ENCODE measurements around the gene ZFP69. TPM values are rescaled to one million over a fixed set of nuclear protein-coding genes. Genes with fewer than 3 reads are reported as not detected.
A peak's percentile ranks its signal among the peaks of the same experiment; 100 is the strongest.

The ZFP69 gene
- total RNA-seq, 1 donor from 2014 or later: 3.0 TPM

DNA sequence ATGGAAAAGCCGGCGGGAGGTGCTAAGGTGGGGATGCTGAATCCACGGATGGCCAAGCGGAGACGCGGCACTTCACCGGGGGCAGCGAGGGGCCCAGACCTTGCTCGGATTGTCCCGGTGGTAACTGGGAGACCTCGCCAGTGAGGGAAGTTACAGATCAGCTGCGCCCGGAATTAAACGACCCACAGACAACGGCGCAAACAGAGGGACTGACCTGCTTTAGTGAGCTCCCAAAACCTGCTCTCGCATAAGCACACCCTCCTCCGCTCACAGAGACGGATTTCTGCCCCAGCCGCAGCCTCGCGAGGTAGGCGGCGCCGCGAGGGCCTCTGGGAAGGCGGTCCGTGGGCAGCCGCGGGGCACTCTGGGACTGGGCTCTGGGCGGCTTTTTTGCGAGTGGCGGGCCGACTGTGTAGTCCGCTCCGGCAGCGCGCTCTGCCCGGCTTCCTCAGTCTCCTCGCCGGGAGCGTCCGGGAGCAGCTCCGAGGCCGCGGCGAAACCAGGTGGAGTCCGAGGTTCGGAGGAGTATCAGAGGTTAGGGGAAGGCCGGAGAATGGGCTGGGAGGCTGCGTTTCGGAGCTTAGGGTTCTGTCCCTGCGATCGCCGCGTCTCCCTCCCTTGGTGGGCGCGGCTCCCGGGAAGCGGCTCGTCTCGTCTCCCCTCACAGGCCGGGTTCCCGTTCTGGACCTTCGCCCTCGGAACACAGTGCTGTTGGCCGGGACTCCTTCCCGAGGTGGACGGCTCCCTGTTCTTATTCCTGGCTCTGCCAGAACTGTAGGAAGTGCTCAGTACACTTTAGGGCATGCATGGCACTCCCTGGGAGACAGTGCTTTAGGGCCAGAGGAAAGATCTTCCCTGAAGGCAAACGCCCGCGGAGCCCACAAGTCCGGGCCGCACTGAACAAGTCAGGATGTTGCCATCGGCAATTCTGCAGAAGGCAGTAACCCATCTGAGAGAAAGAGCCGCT lies 31.6 kb downstream of the ZFP69 start, which contains the start of gene EXO5:
Gene EXO5, plus strand, starts transcription at position 393 of the 967 bp plus-strand sequence. CDS start 5,778 bp downstream, outside the sequence.
- DNase-seq (ENCODE audit: low spot score): peak; percentile 95

DNA sequence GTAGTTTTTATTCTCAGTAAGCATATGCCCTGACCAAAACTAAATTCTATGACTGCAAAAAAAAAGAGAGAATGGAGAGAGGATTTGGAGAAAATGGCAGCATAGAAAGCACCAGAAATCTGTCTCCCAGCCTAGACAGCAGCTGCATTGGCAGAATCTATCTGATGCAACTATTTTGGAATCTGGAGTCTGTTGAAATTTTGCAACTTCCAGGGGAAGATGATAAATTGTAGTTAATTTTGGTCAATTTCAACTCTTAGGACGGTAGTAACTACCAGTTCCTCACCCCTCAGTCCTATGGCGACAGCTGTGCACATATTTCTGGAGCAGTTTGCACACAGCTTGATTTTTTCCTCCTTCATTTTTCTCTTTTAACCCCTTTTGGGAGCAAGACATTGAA lies 42.4 kb downstream of the ZFP69 start:
- DNase-seq (ENCODE audit: low spot score): no peak

DNA sequence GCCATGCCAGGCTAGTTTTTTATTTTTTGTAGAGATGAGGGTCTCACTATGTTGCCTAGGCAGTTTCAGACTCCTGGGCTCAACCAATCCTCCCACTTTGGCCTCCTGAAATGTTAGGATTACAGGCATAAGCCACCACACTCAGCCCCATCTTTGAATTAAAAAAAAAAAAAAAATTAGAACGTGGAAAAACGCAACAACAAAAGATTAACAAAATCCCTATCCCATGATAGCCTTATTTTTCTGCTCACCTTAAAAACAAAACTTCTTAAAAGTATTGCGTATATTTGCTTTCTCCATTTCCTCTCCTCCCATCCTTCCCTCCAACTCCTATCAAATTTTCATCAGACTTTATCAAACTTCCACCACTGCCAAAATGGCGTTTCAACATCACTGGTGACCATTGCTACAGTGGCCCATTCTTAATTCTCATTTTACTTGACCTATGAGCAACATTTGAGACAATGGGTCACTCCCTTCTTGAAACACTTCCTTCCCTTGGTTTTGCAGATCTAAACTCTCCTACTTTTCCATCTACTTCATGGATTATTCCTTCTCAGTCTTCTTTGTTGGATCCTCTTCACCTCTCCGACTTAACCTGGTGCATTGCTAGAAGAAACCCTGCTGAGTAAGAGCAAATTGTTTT lies 53.8 kb downstream of the ZFP69 start:
- no peak for DNase-seq (ENCODE audit: low spot score)

DNA sequence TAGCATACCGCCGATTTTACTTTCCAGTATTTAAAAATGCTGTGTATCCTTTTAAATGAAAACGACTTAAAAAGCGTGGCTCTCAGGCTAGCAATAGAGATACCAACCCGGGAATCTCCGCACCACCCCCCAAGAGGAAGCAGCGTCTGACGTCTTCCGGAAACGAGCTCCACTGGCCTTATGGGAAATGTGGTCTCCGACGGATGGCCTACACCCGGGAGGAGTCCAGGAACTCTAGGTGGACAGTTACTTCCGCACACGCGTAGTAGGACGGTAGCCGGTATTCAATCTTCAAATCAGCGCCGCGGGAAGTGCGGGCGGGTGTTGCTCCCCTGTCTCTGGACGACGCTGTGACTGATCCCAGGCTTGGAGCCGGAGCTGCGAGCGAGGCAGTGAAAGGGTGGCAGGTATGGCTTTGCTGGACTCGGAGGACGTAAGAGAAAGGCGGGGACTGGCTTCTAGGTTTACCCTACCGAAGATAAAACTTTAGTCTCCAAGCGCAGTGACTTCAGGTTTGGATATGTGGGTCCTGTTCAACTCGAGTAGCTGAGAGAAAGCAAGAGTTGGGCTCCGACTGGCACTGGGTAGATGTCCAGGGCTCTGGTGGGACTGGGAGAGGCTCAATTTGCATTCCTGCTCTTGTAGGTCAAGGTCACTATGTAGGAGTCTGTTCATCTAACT lies 54.4 kb downstream of the ZFP69 start, which contains the start of gene ZNF684:
Gene ZNF684, plus strand, starts transcription at position 257 of the 681 bp plus-strand sequence. CDS start 1,530 bp downstream, outside the sequence.
- peak; percentile 91 for DNase-seq (ENCODE audit: low spot score)

DNA sequence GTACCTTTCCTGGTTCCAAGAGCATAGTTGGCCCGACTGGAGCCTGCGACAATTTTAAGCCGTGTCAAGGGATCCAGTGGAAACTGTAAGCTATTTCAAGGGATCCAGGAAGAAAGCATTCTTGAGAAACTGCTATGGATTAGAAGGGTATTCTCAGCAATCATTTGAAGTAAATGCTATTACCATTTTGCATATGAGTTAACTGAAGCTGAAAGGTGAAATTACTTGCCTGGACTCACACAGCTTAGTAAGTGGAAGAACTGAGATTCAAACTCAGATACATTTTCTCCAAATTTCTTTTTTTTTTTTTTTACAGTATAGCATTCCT lies 54.9 kb downstream of the ZFP69 start:
- DNase-seq (ENCODE audit: low spot score): no peak

DNA sequence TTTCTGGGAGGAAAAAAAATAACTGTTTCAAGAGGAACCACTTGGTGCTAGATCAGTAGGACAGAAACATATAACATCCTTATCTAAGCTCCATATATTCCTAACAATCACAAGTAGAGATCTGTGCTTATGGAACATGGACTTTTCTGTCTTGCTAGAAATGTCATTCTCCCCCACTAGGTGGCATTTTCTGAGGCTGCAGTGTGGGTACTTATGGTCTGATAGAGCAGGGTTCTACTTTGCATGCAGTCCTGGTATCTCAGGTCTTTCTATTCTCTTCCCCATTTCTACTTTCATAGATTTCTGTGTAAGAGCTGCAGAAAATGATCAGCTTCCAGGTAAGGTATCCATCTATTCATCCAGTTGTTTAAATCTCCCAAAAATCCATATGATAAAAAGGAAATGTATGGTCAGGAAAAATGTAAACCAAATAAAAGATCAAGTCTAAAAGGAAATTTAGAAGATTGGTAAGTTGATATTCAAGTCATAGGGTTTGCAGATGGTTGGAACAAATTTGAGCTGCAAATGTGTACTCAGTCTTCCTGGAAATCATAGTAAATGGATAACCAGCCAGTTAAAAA lies 55.8 kb downstream of the ZFP69 start:
- DNase-seq (ENCODE audit: low spot score): no peak

DNA sequence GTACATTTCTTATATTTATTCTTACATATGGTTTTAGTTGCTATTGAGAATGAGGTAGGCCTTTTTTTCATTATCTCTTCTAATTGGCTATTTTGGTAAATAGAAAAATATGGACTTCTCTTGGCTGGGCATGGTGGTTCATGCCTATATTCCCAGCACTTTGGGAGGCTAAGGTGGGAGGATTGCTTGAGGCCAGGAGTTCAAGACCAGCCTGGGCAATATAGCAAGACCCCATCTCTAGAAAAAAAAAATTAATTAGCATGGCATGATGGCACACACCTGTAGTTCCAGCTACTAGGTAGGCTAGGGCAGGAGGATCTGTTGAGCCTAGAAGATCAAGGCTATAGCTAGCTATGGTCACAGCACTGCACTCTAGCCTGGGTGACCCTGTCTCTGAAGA lies 57.5 kb downstream of the ZFP69 start:
- DNase-seq (ENCODE audit: low spot score): no peak

DNA sequence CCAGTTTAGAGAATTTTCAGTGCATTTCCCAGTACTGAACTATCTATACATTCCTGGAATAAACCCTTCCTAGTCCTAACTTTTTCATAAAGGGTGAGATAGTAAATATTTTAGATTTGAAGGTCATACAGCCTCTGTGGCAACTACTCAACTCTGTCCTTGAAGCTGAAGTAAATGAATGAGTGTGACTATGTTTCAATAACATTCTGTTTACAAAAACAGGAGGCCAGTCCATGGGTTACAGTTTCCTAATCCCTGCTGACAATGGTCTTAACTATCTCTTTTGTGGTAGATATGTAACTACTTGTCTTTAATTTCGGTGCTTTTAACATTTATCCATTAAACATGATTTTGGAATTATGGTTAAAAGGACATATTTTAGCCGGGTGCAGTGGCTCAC lies 58.6 kb downstream of the ZFP69 start:
- no peak for DNase-seq (ENCODE audit: low spot score)

DNA sequence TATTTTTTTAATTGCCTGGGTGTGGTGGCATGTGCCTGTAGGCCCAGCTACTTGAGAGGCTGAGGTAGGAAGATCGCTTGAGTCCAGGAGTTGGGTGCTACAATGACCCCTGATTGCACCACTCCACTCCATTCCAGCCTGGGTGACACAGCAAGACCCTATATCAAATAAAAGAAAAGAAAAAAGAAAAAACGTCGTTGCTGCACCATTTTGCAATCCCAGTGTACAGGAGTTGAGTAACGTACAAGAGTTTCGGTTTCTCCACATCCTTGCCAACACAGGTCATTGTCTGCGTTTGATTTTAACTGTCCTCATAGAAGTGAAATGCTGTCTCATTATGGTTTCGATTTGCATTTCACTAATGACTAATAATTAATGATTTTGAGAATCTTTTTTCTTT lies 62.2 kb downstream of the ZFP69 start:
- DNase-seq (ENCODE audit: low spot score): no peak

Other genes with a start within 250 kb of the ZFP69 start
- not detected for gene TMCO2, start 229.4 kb upstream of the ZFP69 start, total RNA-seq
- 41.3 TPM for gene ZMPSTE24, start 219.1 kb upstream of the ZFP69 start, total RNA-seq
- gene COL9A2, start 160.0 kb upstream of the ZFP69 start, total RNA-seq: 0.48 TPM
- gene SMAP2, start 103.6 kb upstream of the ZFP69 start, total RNA-seq: 69.7 TPM
- 1.3 TPM for gene ZFP69B, start 26.8 kb upstream of the ZFP69 start, total RNA-seq
- gene EXO5, start 31.5 kb downstream of the ZFP69 start, total RNA-seq: 6.3 TPM
- 3.7 TPM for gene ZNF684, start 54.3 kb downstream of the ZFP69 start, total RNA-seq
- 1.2 TPM for gene RIMS3, start 188.4 kb downstream of the ZFP69 start, total RNA-seq
- 36.4 TPM for gene NFYC, start 214.4 kb downstream of the ZFP69 start, total RNA-seq